ENCODE data around the gene PRR30.

Gene PRR30

GRCh38 chr2:27155069-27155520 is 15.9 kb upstream of the PRR30 start:
- no peak for DNase-seq (ENCODE audit: low spot score)

- DNase-seq (ENCODE audit: low spot score): no peak
These were observed 15.3 kb upstream of the PRR30 start for GRCh38 chr2:27154488-27154887.

- DNase-seq (ENCODE audit: low spot score): no peak
These were observed 13.7 kb upstream of the PRR30 start for GRCh38 chr2:27152796-27153464.

GRCh38 chr2:27152102-27152795 is 13.0 kb upstream of the PRR30 start:
- DNase-seq (ENCODE audit: low spot score): no peak

GRCh38 chr2:27150639-27151230 is 11.5 kb upstream of the PRR30 start:
- no peak for DNase-seq (ENCODE audit: low spot score)

- DNase-seq (ENCODE audit: low spot score): no peak
These were observed 10.6 kb upstream of the PRR30 start for GRCh38 chr2:27149570-27150405.

- DNase-seq (ENCODE audit: low spot score): no peak
These were observed 9.7 kb upstream of the PRR30 start, which contains the start of gene TCF23 for GRCh38 chr2:27148801-27149439. TCF23 (plus strand) TSS chr2:27149004; CDS start chr2:27149134, 130 bp downstream.

- no peak for DNase-seq (ENCODE audit: low spot score)
These were observed 8.7 kb upstream of the PRR30 start for GRCh38 chr2:27147935-27148334.

- DNase-seq (ENCODE audit: low spot score): no peak
These were observed 6.5 kb upstream of the PRR30 start for GRCh38 chr2:27145682-27146081.

GRCh38 chr2:27143285-27143684 is 4.1 kb upstream of the PRR30 start:
- DNase-seq (ENCODE audit: low spot score): no peak

- DNase-seq (ENCODE audit: low spot score): no peak
These were observed 1.1 kb downstream of the PRR30 start for GRCh38 chr2:27138111-27138510.

- DNase-seq (ENCODE audit: low spot score): no peak
These were observed 1.8 kb downstream of the PRR30 start for GRCh38 chr2:27137322-27137935.

- DNase-seq (ENCODE audit: low spot score): no peak
These were observed 2.5 kb downstream of the PRR30 start for GRCh38 chr2:27136751-27137150.

- no peak for DNase-seq (ENCODE audit: low spot score)
These were observed 3.7 kb downstream of the PRR30 start for GRCh38 chr2:27135478-27135955.

- DNase-seq (ENCODE audit: low spot score): no peak
These were observed 4.3 kb downstream of the PRR30 start for GRCh38 chr2:27134781-27135477.

- DNase-seq (ENCODE audit: low spot score): peak; percentile 91
These were observed 5.1 kb downstream of the PRR30 start, which contains the start of gene PREB for GRCh38 chr2:27133905-27134780. PREB (minus strand) TSS chr2:27134636; CDS start chr2:27134421, 215 bp downstream.

GRCh38 chr2:27133195-27133875 is 5.9 kb downstream of the PRR30 start:
- no peak for DNase-seq (ENCODE audit: low spot score)

GRCh38 chr2:27131429-27131828 is 7.8 kb downstream of the PRR30 start:
- DNase-seq (ENCODE audit: low spot score): no peak

Measured in SK-N-DZ (cell line).